ENCODE measurements around the gene ANO3.

ANO3 gene

GRCh38 chr11:26704249-26704648 is 372.3 kb downstream of the ANO3 start:
- Histone ChIP-seq H3K4me1 (no peaks in the 10 kb centered on the region), H3K4me3 (ENCODE audit: low read depth, low read length) (no peak overlapping the region), H3K36me3 (no peaks in the 10 kb centered on the region), H3K27me3 (no peaks in the 10 kb centered on the region), H3K9me3 (no peaks in the 10 kb centered on the region)
- TF ChIP-seq CTCF (IDR thresholded peaks at IDR 0.05; ENCODE audit: low read depth, low read length), result no peak
- no peak for DNase-seq

- DNase-seq, result no peak
- Histone ChIP-seq H3K4me3 (ENCODE audit: low read depth, low read length) (no peak overlapping the region), H3K9me3 (no peaks in the 10 kb centered on the region), H3K27me3 (no peaks in the 10 kb centered on the region), H3K4me1 (no peaks in the 10 kb centered on the region), H3K36me3 (no peaks in the 10 kb centered on the region)
- TF ChIP-seq CTCF (IDR thresholded peaks at IDR 0.05; ENCODE audit: low read depth, low read length), result no peak
These were observed 374.3 kb downstream of the ANO3 start for GRCh38 chr11:26706181-26706580.

- no peak overlapping the region for H3K4me3 ChIP-seq (ENCODE audit: low read depth, low read length)
- no peak for DNase-seq
- H3K27me3 ChIP-seq, result no peaks in the 10 kb centered on the region
- TF ChIP-seq CTCF (IDR thresholded peaks at IDR 0.05; ENCODE audit: low read depth, low read length), result no peak
- no peaks in the 10 kb centered on the region for H3K36me3 ChIP-seq
- H3K4me1 ChIP-seq, result no peaks in the 10 kb centered on the region
- no peaks in the 10 kb centered on the region for H3K9me3 ChIP-seq
These were observed 377.0 kb downstream of the ANO3 start for GRCh38 chr11:26708736-26709456.

DNA sequence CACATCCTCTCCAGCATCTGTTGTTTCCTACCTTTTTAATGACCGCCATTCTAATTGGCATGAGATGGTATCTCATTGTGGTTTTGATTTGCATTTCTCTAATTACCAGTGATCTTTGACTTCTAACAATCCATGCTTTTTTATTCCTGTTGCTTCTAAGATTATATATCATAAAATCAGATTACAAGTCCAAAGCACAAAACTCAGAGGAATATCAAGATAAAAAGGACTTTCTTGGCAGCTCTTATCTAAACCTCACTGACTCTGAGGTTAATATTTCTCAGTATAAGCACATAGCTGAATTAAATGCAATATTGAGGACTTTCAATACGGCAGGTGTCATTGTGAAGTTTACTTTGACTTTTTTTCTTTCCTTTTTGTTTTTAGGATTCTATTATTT is 378.6 kb downstream of the ANO3 start:
- Histone ChIP-seq H3K27me3 (no peaks in the 10 kb centered on the region), H3K4me1 (no peaks in the 10 kb centered on the region), H3K4me3 (ENCODE audit: low read depth, low read length) (no peak overlapping the region), H3K9me3 (no peaks in the 10 kb centered on the region), H3K36me3 (no peaks in the 10 kb centered on the region)
- DNase-seq, result no peak
- no peak for TF ChIP-seq CTCF (IDR thresholded peaks at IDR 0.05; ENCODE audit: low read depth, low read length)

DNA sequence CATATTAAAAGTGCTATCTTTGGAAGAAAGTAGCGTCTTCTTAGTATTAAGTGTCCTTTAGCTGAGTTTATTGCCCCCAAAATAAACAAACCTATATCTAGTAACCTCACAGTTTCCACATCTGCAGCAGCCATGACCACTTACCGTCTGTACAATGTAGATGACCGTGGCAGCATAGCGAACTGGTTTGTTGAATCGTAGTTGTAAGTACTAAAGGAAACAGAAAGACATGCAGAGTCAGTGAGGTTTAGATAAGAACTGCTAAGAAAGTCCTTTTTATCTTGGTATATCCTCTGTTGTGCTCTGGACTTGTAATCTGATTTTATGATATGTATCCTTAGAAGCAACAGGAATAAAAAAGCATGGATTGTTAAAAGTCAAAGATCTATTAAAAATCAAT is 380.6 kb downstream of the ANO3 start:
- TF ChIP-seq CTCF (IDR thresholded peaks at IDR 0.05; ENCODE audit: low read depth, low read length), result no peak
- no peak for DNase-seq
- Histone ChIP-seq H3K4me1 (no peaks in the 10 kb centered on the region), H3K9me3 (no peaks in the 10 kb centered on the region), H3K27me3 (no peaks in the 10 kb centered on the region), H3K36me3 (no peaks in the 10 kb centered on the region), H3K4me3 (ENCODE audit: low read depth, low read length) (no peak overlapping the region)
